CD4-positive, alpha-beta T cell treated with Interleukin-1 beta for 1 hour (primary cell): Measurements from ENCODE around the gene SPINK6.
A peak's percentile ranks its signal among the peaks of the same experiment; 100 is the strongest.

Experiments
- DNase-seq, 2 donors: peaks; one replicate each; pipeline ENCODE4 v3.0.0-alpha.2; 2020 to 2022

SPINK6 gene

GRCh38 chr5:148202531-148203203 lies at the start of gene SPINK6:
Gene SPINK6, plus strand, starts transcription at chr5:148203042. Its CDS starts 55 bp downstream, at chr5:148203097.
- no peak for DNase-seq

GRCh38 chr5:148156609-148157008 lies 46.2 kb upstream of the SPINK6 start:
- DNase-seq: no peak

GRCh38 chr5:148162038-148162437 lies 40.8 kb upstream of the SPINK6 start:
- DNase-seq: no peak

- DNase-seq: no peak
These were observed 39.5 kb upstream of the SPINK6 start for GRCh38 chr5:148163345-148163744.

- no peak for DNase-seq
These were observed 36.1 kb upstream of the SPINK6 start for GRCh38 chr5:148166550-148167283.

GRCh38 chr5:148168246-148168645 lies 34.6 kb upstream of the SPINK6 start, which contains the start of gene SPINK14:
Gene SPINK14, plus strand, starts transcription at chr5:148168546. Its CDS starts 1,187 bp downstream, at chr5:148169733.
- DNase-seq: no peak

GRCh38 chr5:148172377-148172776 lies 30.5 kb upstream of the SPINK6 start:
- DNase-seq: no peak

GRCh38 chr5:148176480-148176879 lies 26.4 kb upstream of the SPINK6 start:
- DNase-seq: no peak

- DNase-seq: no peak
These were observed 25.6 kb upstream of the SPINK6 start for GRCh38 chr5:148177207-148177606.

- DNase-seq: peak in 1 of 2 donors; percentile 48
These were observed 23.5 kb upstream of the SPINK6 start for GRCh38 chr5:148179234-148179824.

- DNase-seq: peak; percentile 4 to 11
These were observed 16.4 kb upstream of the SPINK6 start for GRCh38 chr5:148186248-148187003.

- no peak for DNase-seq
These were observed 11.8 kb upstream of the SPINK6 start for GRCh38 chr5:148191010-148191409.

GRCh38 chr5:148193202-148193601 lies 9.6 kb upstream of the SPINK6 start:
- DNase-seq: no peak

- DNase-seq: no peak
These were observed 1.7 kb upstream of the SPINK6 start for GRCh38 chr5:148201151-148201550.

- DNase-seq: no peak
These were observed 2.4 kb downstream of the SPINK6 start for GRCh38 chr5:148205044-148205806.

- DNase-seq: no peak
These were observed 3.0 kb downstream of the SPINK6 start for GRCh38 chr5:148205865-148206264.

GRCh38 chr5:148206620-148207019 lies 3.8 kb downstream of the SPINK6 start:
- DNase-seq: no peak

- DNase-seq: no peak
These were observed 5.4 kb downstream of the SPINK6 start for GRCh38 chr5:148208226-148208625.

- no peak for DNase-seq
These were observed 6.4 kb downstream of the SPINK6 start for GRCh38 chr5:148209151-148209770.

- no peak for DNase-seq
These were observed 11.9 kb downstream of the SPINK6 start for GRCh38 chr5:148214665-148215185.

- DNase-seq: no peak
These were observed 18.7 kb downstream of the SPINK6 start for GRCh38 chr5:148221508-148221907.
